Measurements from ENCODE around the gene ARMH1. TPM values are rescaled to one million over a fixed set of nuclear protein-coding genes. Genes with fewer than 3 reads are reported as not detected.

Gene ARMH1
- total RNA-seq, 2 experiments from 2014 or later = 79.9 to 84.0 TPM

- H3K4me1 ChIP-seq (ENCODE audit: insufficient read depth, low read length) = peaks cover 28% of the 10 kb centered on the region
- no peak for ATAC-seq (ENCODE audit: poor library complexity)
Observed at GRCh38 chr1:44677201-44677766, 2.8 kb downstream of the ARMH1 start.

GRCh38 chr1:44678120-44678519 is 3.6 kb downstream of the ARMH1 start:
- H3K27ac Mint-ChIP-seq = no peak overlapping the region
- no peaks in the 10 kb centered on the region for H3K36me3 Mint-ChIP-seq (ENCODE audit: low read depth)
- no peak for DNase-seq
- H3K27ac ChIP-seq (ENCODE audit: low read depth in 1 of 2, low read length in 2 of 2) = no peak overlapping the region
- H3K4me3 Mint-ChIP-seq = no peak overlapping the region
- no peak for ATAC-seq (ENCODE audit: poor library complexity)
- peaks cover 20% of the 10 kb centered on the region for H3K4me1 ChIP-seq (ENCODE audit: insufficient read depth, low read length)
- ChIA-PET CTCF (interaction anchor here (0.9 kb wide), 1 partner anchor 25 kb away, joined by 4 read pairs; no protein-coding TSS in a partner anchor), POLR2A (interaction anchor here (0.9 kb wide), 1 partner anchor 18 kb away, joined by 3 read pairs; no protein-coding TSS in a partner anchor)
- TF ChIP-seq CTCF (IDR thresholded peaks at IDR 0.05) = no peak
- H3K27me3 ChIP-seq (ENCODE audit: control insufficient read depth in 1 of 2, insufficient read depth in 2 of 2, low read length in 2 of 2) = no peaks in the 10 kb centered on the region
- H3K4me1 Mint-ChIP-seq (ENCODE audit: low read depth) = peaks cover 20% of the 10 kb centered on the region
- no peaks in the 10 kb centered on the region for H3K9me3 Mint-ChIP-seq
- H3K9me3 ChIP-seq (ENCODE audit: control insufficient read depth in 1 of 2, insufficient read depth in 1 of 2, low read length in 2 of 2) = no peaks in the 10 kb centered on the region
- intact Hi-C loops (cut with DNase I, micrococcal nuclease) = loop anchor here in 1 of 2 experiments (10.0 kb wide), 3 partner anchors 97 to 1627 kb away; partner anchors contain the start of genes ERI3, LRRC41, RPS8 and UQCRH
- no peaks in the 10 kb centered on the region for H3K27me3 Mint-ChIP-seq
- H3K36me3 ChIP-seq (ENCODE audit: insufficient read depth, low read length) = no peaks in the 10 kb centered on the region
- no peak overlapping the region for H3K4me3 ChIP-seq (ENCODE audit: low read length)

More at GRCh38 chr1:44677201-44677766, 2.8 kb downstream of the ARMH1 start:
- no peaks in the 10 kb centered on the region for H3K9me3 Mint-ChIP-seq
- peak in 3 of 14 experiments; percentile 31 to 57 (median 53) for DNase-seq
- H3K4me1 Mint-ChIP-seq (ENCODE audit: low read depth) = peaks cover 24% of the 10 kb centered on the region
- Histone ChIP-seq H3K27ac (ENCODE audit: low read depth in 1 of 2, low read length in 2 of 2) (no peak overlapping the region), H3K36me3 (ENCODE audit: insufficient read depth, low read length) (no peaks in the 10 kb centered on the region), H3K27me3 (ENCODE audit: control insufficient read depth in 1 of 2, insufficient read depth in 2 of 2, low read length in 2 of 2) (no peaks in the 10 kb centered on the region), H3K4me3 (ENCODE audit: low read length) (no peak overlapping the region), H3K9me3 (ENCODE audit: control insufficient read depth in 1 of 2, insufficient read depth in 1 of 2, low read length in 2 of 2) (no peaks in the 10 kb centered on the region)
- POLR2A ChIA-PET = interaction anchor here (0.9 kb wide), 1 partner anchor 19 kb away, joined by 3 read pairs; no protein-coding TSS in a partner anchor
- H3K4me3 Mint-ChIP-seq = no peak overlapping the region
- TF ChIP-seq CTCF (IDR thresholded peaks at IDR 0.05) = peak; percentile 45
- CTCF ChIA-PET = interaction anchor here (0.9 kb wide), 1 partner anchor 24 kb away, joined by 4 read pairs; no protein-coding TSS in a partner anchor
- intact Hi-C loops (cut with DNase I, micrococcal nuclease) = loop anchor here in 1 of 2 experiments (10.0 kb wide), 3 partner anchors 98 to 1628 kb away; partner anchors contain the start of genes ERI3, LRRC41, RPS8 and UQCRH
- no peaks in the 10 kb centered on the region for H3K27me3 Mint-ChIP-seq
- no peaks in the 10 kb centered on the region for H3K36me3 Mint-ChIP-seq (ENCODE audit: low read depth)
- no peak overlapping the region for H3K27ac Mint-ChIP-seq

- H3K27ac Mint-ChIP-seq = no peak overlapping the region
- no peaks in the 10 kb centered on the region for H3K9me3 Mint-ChIP-seq
- no peak for TF ChIP-seq CTCF (IDR thresholded peaks at IDR 0.05)
- H3K4me3 Mint-ChIP-seq = no peak overlapping the region
- peaks cover 15% of the 10 kb centered on the region for H3K4me1 Mint-ChIP-seq (ENCODE audit: low read depth)
- no peaks in the 10 kb centered on the region for H3K27me3 ChIP-seq (ENCODE audit: control insufficient read depth in 1 of 2, insufficient read depth in 2 of 2, low read length in 2 of 2)
- DNase-seq (no peak), ATAC-seq (ENCODE audit: poor library complexity) (no peak)
- H3K36me3 ChIP-seq (ENCODE audit: insufficient read depth, low read length) = no peaks in the 10 kb centered on the region
- intact Hi-C loops (cut with DNase I, micrococcal nuclease) = loop anchor here in 1 of 2 experiments (10.0 kb wide), 3 partner anchors 96 to 1626 kb away; partner anchors contain the start of genes ERI3, LRRC41, RPS8 and UQCRH
- no peak overlapping the region for H3K27ac ChIP-seq (ENCODE audit: low read depth in 1 of 2, low read length in 2 of 2)
- no peaks in the 10 kb centered on the region for H3K36me3 Mint-ChIP-seq (ENCODE audit: low read depth)
- ChIA-PET CTCF (no interaction called here), POLR2A (no interaction called here)
- no peak overlapping the region for H3K4me3 ChIP-seq (ENCODE audit: low read length)
- no peaks in the 10 kb centered on the region for H3K27me3 Mint-ChIP-seq
- H3K4me1 ChIP-seq (ENCODE audit: insufficient read depth, low read length) = peaks cover 15% of the 10 kb centered on the region
- H3K9me3 ChIP-seq (ENCODE audit: control insufficient read depth in 1 of 2, insufficient read depth in 1 of 2, low read length in 2 of 2) = no peaks in the 10 kb centered on the region
Observed at GRCh38 chr1:44678626-44679025, 4.1 kb downstream of the ARMH1 start.
